ENCODE measurements around the gene AVL9. TPM values are rescaled to one million over a fixed set of nuclear protein-coding genes. Genes with fewer than 3 reads are reported as not detected.
"Not testable (repeated sequence)": the region's sequence is repeated elsewhere in the genome, so short reads cannot be mapped to it uniquely, and the experiment has no call there.

The AVL9 gene
- total and polyA plus RNA-seq, 5 experiments from 2014 or later = 10.4 to 45.3 (median 13.4) TPM

- H3K4me3 Mint-ChIP-seq, DNase-seq, H3K4me1 Mint-ChIP-seq, H3K27me3 Mint-ChIP-seq, POLR2A ChIA-PET, ATAC-seq, H3K27ac Mint-ChIP-seq: not testable (repeated sequence)
- Mint-ChIP-seq H3K9me3 (peaks cover 0 to 36% (median 17%) of the 10 kb centered on the region in 9 donors), H3K36me3 (peaks cover 2 to 16% (median 8%) of the 10 kb centered on the region in 3 donors)
Observed at GRCh38 chr7:32604047-32604446, 108.8 kb downstream of the AVL9 start.

- no peak for DNase-seq
- Mint-ChIP-seq H3K9me3 (peaks cover 0 to 36% (median 16%) of the 10 kb centered on the region in 9 donors), H3K4me1 (peaks cover 0 to 2% (median 0%) of the 10 kb centered on the region in 4 donors), H3K27ac (no peak overlapping the region), H3K27me3 (peaks cover 0 to 4% (median 0%) of the 10 kb centered on the region in 5 donors), H3K36me3 (peaks cover 2 to 16% (median 8%) of the 10 kb centered on the region in 3 donors), H3K4me3 (no peak overlapping the region)
- no peak for ATAC-seq
- POLR2A ChIA-PET = no interaction called here
Observed at GRCh38 chr7:32605032-32605431, 109.7 kb downstream of the AVL9 start.

- no peak overlapping the region for H3K4me3 Mint-ChIP-seq
- POLR2A ChIA-PET = interaction anchor here (0.6 kb wide), 1 partner anchor 19 kb away, joined by 5 read pairs; no protein-coding TSS in a partner anchor
- peaks cover 0 to 14% (median 7%) of the 10 kb centered on the region in 9 donors for H3K9me3 Mint-ChIP-seq
- H3K4me1 Mint-ChIP-seq = peaks cover 0 to 2% (median 0%) of the 10 kb centered on the region in 4 donors
- no peak for DNase-seq
- peaks cover 0 to 9% (median 2%) of the 10 kb centered on the region in 3 donors for H3K36me3 Mint-ChIP-seq
- H3K27me3 Mint-ChIP-seq = no peaks in the 10 kb centered on the region
- ATAC-seq = no peak
- no peak overlapping the region for H3K27ac Mint-ChIP-seq
Observed at GRCh38 chr7:32609463-32609862, 114.2 kb downstream of the AVL9 start.

GRCh38 chr7:32611201-32612099 lies 116.2 kb downstream of the AVL9 start:
- Mint-ChIP-seq H3K9me3 (peaks cover 0 to 1% (median 0%) of the 10 kb centered on the region in 9 donors), H3K4me3 (no peak overlapping the region)

GRCh38 chr7:32616625-32617024 lies 121.3 kb downstream of the AVL9 start:
- peaks cover 0 to 1% (median 0%) of the 10 kb centered on the region in 9 donors for H3K9me3 Mint-ChIP-seq
- POLR2A ChIA-PET = no interaction called here
- DNase-seq (no peak), ATAC-seq (no peak)
- H3K27me3 Mint-ChIP-seq = peaks cover 0 to 13% (median 4%) of the 10 kb centered on the region in 5 donors
- no peak overlapping the region for H3K4me3 Mint-ChIP-seq
- H3K36me3 Mint-ChIP-seq = peaks cover 0 to 2% (median 0%) of the 10 kb centered on the region in 3 donors
- no peak overlapping the region for H3K27ac Mint-ChIP-seq
- no peaks in the 10 kb centered on the region for H3K4me1 Mint-ChIP-seq

More at GRCh38 chr7:32611201-32612099, 116.2 kb downstream of the AVL9 start:
- ATAC-seq = no peak
- Mint-ChIP-seq H3K4me1 (peaks cover 0 to 2% (median 0%) of the 10 kb centered on the region in 4 donors), H3K36me3 (peaks cover 0 to 2% (median 0%) of the 10 kb centered on the region in 3 donors), H3K27me3 (peaks cover 0 to 3% (median 0%) of the 10 kb centered on the region in 5 donors), H3K27ac (no peak overlapping the region)
- POLR2A ChIA-PET = no interaction called here
- no peak for DNase-seq

GRCh38 chr7:32618470-32618869 lies 123.2 kb downstream of the AVL9 start:
- DNase-seq (no peak), ATAC-seq (no peak)
- no peak overlapping the region for H3K4me3 Mint-ChIP-seq
- no peaks in the 10 kb centered on the region for H3K4me1 Mint-ChIP-seq
- peaks cover 0 to 13% (median 4%) of the 10 kb centered on the region in 5 donors for H3K27me3 Mint-ChIP-seq
- H3K36me3 Mint-ChIP-seq = no peaks in the 10 kb centered on the region
- peaks cover 0 to 1% (median 0%) of the 10 kb centered on the region in 9 donors for H3K9me3 Mint-ChIP-seq
- POLR2A ChIA-PET = no interaction called here
- no peak overlapping the region for H3K27ac Mint-ChIP-seq

- ATAC-seq = no peak
- peaks cover 0 to 1% (median 0%) of the 10 kb centered on the region in 9 donors for H3K9me3 Mint-ChIP-seq
- H3K27ac Mint-ChIP-seq = no peak overlapping the region
- no peak overlapping the region for H3K4me3 Mint-ChIP-seq
- no peak for DNase-seq
- H3K4me1 Mint-ChIP-seq = no peaks in the 10 kb centered on the region
- no peaks in the 10 kb centered on the region for H3K36me3 Mint-ChIP-seq
- H3K27me3 Mint-ChIP-seq = peaks cover 0 to 13% (median 4%) of the 10 kb centered on the region in 5 donors
- POLR2A ChIA-PET = no interaction called here
Observed at GRCh38 chr7:32618987-32619386, 123.7 kb downstream of the AVL9 start.

- H3K27ac Mint-ChIP-seq, H3K9me3 Mint-ChIP-seq, ATAC-seq, H3K36me3 Mint-ChIP-seq, DNase-seq, POLR2A ChIA-PET, H3K4me3 Mint-ChIP-seq, H3K4me1 Mint-ChIP-seq: not testable (repeated sequence)
- peaks cover 0 to 13% (median 6%) of the 10 kb centered on the region in 5 donors for H3K27me3 Mint-ChIP-seq
Observed at GRCh38 chr7:32619416-32619815, 124.1 kb downstream of the AVL9 start.

GRCh38 chr7:32631021-32631420 lies 135.7 kb downstream of the AVL9 start:
- POLR2A ChIA-PET = no interaction called here
- Mint-ChIP-seq H3K27me3 (peaks cover 0 to 6% (median 0%) of the 10 kb centered on the region in 5 donors), H3K36me3 (no peaks in the 10 kb centered on the region), H3K4me1 (no peaks in the 10 kb centered on the region), H3K4me3 (no peak overlapping the region), H3K27ac (no peak overlapping the region), H3K9me3 (no peaks in the 10 kb centered on the region)
- DNase-seq (no peak), ATAC-seq (no peak)

GRCh38 chr7:32631590-32632497 lies 136.6 kb downstream of the AVL9 start:
- H3K27ac Mint-ChIP-seq = not testable (repeated sequence)

GRCh38 chr7:32633446-32633845 lies 138.2 kb downstream of the AVL9 start:
- not testable (repeated sequence) for H3K27me3 Mint-ChIP-seq
- H3K4me1 Mint-ChIP-seq = peaks cover 0 to 14% (median 2%) of the 10 kb centered on the region in 4 donors

More at GRCh38 chr7:32631590-32632497, 136.6 kb downstream of the AVL9 start:
- H3K27me3 Mint-ChIP-seq, H3K9me3 Mint-ChIP-seq, H3K4me3 Mint-ChIP-seq, ATAC-seq, DNase-seq, H3K36me3 Mint-ChIP-seq, H3K4me1 Mint-ChIP-seq, POLR2A ChIA-PET: not testable (repeated sequence)

GRCh38 chr7:32634798-32635393 lies 139.6 kb downstream of the AVL9 start:
- peaks cover 0 to 24% (median 7%) of the 10 kb centered on the region in 4 donors for H3K4me1 Mint-ChIP-seq
- H3K36me3 Mint-ChIP-seq, H3K27ac Mint-ChIP-seq, DNase-seq, ATAC-seq, H3K9me3 Mint-ChIP-seq, H3K27me3 Mint-ChIP-seq, H3K4me3 Mint-ChIP-seq, POLR2A ChIA-PET: not testable (repeated sequence)

More at GRCh38 chr7:32633446-32633845, 138.2 kb downstream of the AVL9 start:
- POLR2A ChIA-PET, H3K27ac Mint-ChIP-seq, H3K9me3 Mint-ChIP-seq, ATAC-seq, H3K36me3 Mint-ChIP-seq, DNase-seq, H3K4me3 Mint-ChIP-seq: not testable (repeated sequence)
